Measurements from ENCODE around the gene MMRN2. TPM values are rescaled to one million over a fixed set of nuclear protein-coding genes. Genes with fewer than 3 reads are reported as not detected.

Gene MMRN2
- total RNA-seq, 1 donor from 2014 or later = 28.0 TPM

GRCh38 chr10:86971232-86971991 is 14.0 kb upstream of the MMRN2 start:
- intact Hi-C loops (cut with DNase I) = loop anchor here (2.0 kb wide), 1 partner anchor 123 kb away; the partner anchor contains the start of genes GLUD1 and SHLD2
- peak; percentile 89 for DNase-seq (ENCODE audit: low spot score)

GRCh38 chr10:86970982-86971231 is 13.5 kb upstream of the MMRN2 start:
- intact Hi-C loops (cut with DNase I) = loop anchor here (2.0 kb wide), 1 partner anchor 124 kb away; the partner anchor contains the start of genes GLUD1 and SHLD2
- DNase-seq (ENCODE audit: low spot score) = no peak

DNA sequence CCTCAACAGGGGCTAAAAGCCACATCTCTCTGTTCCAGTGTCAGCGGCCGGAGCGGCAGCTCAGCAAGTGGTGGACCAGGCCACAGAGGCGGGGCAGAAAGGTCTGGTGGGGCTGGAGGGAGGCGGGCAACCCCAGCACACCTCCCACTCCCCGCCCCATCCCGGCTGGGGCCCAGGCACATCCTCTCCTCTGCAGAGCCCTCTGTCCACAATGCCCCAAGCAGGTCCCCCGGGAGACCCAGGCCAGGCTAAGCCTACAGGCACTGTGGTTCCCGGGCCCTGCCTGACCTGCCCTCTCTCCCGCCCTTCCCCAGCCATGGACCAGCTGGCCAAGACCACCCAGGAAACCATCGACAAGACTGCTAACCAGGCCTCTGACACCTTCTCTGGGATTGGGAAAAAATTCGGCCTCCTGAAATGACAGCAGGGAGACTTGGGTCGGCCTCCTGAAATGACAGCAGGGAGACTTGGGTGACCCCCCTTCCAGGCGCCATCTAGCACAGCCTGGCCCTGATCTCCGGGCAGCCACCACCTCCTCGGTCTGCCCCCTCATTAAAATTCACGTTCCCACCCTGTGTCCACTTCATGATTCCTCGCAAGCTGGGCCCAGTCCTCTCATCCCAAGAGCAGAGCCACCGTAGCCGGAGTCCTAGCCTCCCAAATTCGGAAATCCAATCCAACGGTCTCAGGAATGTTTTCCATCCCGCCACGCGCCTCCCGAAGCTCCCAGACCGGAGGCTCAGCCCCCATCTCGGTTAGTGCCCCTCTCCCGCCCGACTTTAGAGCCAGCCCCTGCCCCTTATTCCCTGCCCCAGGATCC is 13.0 kb upstream of the MMRN2 start:
- peak; percentile 85 for DNase-seq (ENCODE audit: low spot score)
- intact Hi-C loops (cut with DNase I) = loop anchor here (2.0 kb wide), 1 partner anchor 124 kb away; the partner anchor contains the start of genes GLUD1 and SHLD2

DNA sequence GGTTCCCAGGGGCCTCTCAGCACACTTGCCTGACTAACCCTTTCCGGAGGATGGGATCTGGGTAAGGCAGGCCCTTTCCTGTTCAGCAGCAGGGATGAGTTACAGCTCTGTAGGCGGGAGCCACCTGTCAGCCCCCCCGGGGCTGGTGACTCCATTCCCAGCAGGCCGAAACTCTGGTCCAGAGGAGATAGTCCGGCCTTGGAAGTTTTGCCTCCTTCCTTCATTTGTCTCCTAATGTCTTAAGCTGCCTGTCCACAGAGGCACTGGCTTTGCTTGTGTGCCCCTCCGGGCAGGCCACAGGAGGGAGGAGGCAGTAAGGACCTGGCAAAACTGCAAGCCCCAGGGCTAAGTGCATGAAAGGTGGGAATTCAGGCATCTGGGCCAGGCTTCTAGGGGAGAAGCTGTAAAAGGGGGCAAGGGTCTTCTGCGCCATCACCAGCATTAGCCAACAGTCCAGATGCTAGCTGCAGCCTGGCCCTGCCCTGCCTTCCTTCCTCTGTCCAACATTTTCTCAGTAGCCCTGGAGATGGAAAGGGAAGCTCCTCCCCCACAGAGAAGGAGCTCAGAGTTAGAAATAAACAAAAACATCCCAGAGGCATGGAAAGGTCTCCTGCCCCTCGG is 12.1 kb upstream of the MMRN2 start:
- DNase-seq (ENCODE audit: low spot score) = peak; percentile 75
- intact Hi-C loops (cut with DNase I) = loop anchor here (2.0 kb wide), 1 partner anchor 125 kb away; the partner anchor contains the start of genes GLUD1 and SHLD2

GRCh38 chr10:86968994-86969355 is 11.6 kb upstream of the MMRN2 start:
- DNase-seq (ENCODE audit: low spot score) = no peak

GRCh38 chr10:86968271-86968993 is 11.0 kb upstream of the MMRN2 start, which contains the start of gene ADIRF:
TSS of gene ADIRF (plus strand) at chr10:86968482. CDS start at chr10:86968545, 63 bp downstream.
- intact Hi-C loops (cut with DNase I) = no loop called here
- peak; percentile 79 for DNase-seq (ENCODE audit: low spot score)

More at GRCh38 chr10:86968994-86969355, 11.6 kb upstream of the MMRN2 start:
- intact Hi-C loops (cut with DNase I) = no loop called here

GRCh38 chr10:86967481-86967941 is 10.1 kb upstream of the MMRN2 start:
- intact Hi-C loops (cut with DNase I) = no loop called here
- DNase-seq (ENCODE audit: low spot score) = peak; percentile 67

DNA sequence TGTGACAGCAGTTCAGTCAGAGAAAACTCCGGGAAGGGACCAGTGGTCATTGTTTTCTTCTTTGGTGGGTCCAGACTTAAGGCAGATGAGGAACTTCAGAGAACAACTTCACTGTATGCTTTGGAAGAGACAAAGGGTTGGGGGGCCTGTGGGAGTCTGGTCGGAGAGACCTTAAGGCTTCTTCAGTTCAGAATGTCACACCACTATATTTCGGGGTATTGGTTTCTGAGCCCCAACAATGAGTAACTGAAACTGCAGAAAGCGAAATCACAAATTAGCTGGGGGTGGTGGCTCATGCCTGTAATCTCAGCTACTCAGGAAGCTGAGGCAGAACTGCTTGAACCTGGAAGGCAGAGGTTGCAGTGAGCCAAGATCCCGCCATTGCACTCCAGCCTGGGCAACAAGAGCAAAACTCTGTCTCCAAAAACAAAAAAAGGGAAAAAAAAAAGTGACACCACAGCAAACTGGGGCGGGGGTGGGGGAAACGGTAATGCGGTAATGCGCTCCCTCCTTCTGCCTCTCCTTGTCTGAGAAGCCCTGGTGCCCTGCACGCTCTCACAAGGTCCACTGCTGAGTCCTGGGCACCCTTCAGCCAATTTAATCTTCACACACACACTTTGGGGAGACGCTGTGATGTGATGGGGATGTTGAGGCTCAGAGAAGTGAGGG is 8.7 kb upstream of the MMRN2 start:
- intact Hi-C loops (cut with DNase I) = no loop called here

GRCh38 chr10:86964847-86965190 is 7.4 kb upstream of the MMRN2 start:
- DNase-seq (ENCODE audit: low spot score) = no peak
- intact Hi-C loops (cut with DNase I) = no loop called here

More for the DNA sequence above, 8.7 kb upstream of the MMRN2 start:
- no peak for DNase-seq (ENCODE audit: low spot score)

DNA sequence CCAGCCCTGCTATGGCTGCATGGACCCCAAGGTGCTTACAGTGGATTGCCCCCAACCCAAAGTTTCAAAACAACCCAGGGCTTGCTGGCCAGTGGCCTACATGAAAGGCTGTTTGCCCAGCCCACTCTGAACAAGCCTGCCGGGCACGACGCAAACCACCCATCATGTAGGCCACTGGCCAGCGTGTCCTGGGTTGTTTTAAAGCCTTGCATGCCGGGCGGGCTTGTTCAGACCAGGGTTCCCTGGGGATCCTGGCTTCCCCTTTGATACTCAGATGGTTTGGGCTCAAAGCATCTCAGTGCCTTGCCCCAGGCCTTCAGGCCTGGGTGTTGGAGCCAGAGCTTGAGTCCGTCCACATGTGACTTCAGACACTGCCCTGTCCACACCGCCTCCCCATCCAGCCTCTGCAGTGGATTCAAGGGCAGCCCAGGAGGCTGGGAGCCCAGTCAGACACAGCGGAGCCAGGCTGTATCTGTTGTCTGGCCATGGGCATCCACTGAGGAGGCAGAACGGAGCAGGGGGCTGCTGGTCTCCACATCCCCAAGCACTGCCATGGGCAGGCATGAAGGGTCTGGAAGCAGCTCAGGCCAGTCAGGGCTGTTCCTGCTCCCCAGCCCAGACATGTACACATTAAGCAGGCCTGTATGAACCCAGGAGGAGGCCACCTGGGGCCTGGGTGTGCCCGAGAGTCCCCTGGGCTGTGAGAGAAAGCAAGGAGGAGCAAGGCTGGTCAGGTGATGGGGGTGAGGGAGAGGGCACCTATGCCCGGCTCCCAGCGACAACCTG is 6.8 kb upstream of the MMRN2 start:
- intact Hi-C loops (cut with DNase I) = no loop called here
- peak; percentile 75 for DNase-seq (ENCODE audit: low spot score)

DNA sequence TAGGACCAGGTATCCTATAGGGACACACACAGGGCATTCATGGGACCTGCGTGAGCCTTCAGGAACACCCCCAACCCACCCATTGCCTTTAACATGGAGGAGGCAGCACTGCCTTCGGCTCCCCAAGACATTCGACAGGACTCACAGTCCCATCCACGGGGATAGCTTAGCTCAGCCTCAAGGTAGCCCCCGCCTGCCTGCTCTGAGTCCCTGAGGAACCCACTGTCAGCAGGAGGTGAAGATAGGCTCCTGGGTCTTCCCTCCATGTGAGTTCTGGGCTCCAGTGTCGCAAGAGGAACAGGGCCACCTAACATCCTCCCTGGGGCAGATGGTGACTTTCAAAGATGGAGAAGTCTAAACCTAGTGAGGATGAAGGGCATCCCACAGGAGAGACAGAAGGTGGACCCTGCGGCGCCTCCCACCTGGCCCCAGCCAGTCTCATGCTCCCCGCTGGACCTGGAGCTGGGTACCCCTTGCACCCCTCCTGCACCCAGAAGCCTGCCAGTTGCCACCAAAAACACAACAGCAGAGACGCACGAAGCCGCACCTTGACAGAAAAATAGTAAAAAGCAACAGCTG is 6.0 kb upstream of the MMRN2 start:
- intact Hi-C loops (cut with DNase I) = no loop called here
- DNase-seq (ENCODE audit: low spot score) = peak; percentile 72

DNA sequence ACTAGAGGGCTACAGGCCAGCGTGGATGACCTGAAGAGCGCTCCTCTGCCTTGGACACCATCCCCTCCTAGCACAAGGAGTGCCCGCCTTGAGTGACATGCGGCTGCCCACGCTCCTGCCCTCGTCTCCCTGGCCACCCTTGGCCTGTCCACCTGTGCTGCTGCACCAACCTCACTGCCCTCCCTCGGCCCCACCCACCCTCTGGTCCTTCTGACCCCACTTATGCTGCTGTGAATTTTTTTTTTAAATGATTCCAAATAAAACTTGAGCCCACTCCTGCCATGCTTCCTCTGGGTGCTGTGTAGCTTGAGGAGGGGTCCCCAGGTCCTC is 5.5 kb upstream of the MMRN2 start:
- DNase-seq (ENCODE audit: low spot score) = peak; percentile 41
- intact Hi-C loops (cut with DNase I) = no loop called here

DNA sequence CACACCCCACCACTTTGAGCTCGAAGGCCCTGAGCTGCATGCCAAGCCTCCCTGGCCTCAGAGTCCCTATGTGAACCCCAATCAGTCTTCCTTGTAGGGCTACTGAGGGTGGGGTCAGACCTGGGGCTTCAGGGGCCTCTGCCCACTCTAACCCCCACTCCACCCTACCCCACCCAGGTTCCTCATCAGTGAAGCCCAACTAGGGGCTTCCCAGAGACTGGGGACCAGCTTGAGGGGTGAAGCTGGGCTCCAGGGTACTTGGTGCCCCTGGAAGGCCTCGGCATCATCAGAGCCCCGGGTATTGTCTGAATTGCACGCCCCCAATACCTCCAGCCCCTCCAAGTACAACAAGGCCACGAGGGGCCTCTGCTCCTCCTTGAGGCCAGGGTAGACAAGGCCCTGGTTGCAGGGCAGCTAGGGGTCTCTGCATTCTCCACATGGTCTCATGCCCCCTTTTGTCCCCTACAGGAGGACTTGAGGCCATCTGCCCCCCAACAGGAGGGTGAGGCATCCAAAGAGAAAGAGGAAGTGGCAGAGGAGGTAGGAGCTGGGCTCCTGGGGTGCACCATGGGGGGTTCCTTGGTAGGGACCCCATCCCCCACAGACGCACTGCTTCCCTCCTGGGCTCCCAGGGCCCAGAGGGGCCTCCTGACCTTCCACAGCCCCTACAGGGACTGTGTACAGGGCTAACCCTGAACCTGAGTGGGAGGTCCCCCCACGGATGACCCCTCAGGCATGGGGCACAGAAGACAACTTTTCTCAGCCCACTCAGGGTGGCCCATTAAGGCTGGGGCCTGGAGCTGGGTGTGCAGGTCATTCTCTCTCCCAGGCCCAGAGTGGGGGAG is 4.9 kb upstream of the MMRN2 start:
- peak; percentile 59 for DNase-seq (ENCODE audit: low spot score)
- intact Hi-C loops (cut with DNase I) = no loop called here

DNA sequence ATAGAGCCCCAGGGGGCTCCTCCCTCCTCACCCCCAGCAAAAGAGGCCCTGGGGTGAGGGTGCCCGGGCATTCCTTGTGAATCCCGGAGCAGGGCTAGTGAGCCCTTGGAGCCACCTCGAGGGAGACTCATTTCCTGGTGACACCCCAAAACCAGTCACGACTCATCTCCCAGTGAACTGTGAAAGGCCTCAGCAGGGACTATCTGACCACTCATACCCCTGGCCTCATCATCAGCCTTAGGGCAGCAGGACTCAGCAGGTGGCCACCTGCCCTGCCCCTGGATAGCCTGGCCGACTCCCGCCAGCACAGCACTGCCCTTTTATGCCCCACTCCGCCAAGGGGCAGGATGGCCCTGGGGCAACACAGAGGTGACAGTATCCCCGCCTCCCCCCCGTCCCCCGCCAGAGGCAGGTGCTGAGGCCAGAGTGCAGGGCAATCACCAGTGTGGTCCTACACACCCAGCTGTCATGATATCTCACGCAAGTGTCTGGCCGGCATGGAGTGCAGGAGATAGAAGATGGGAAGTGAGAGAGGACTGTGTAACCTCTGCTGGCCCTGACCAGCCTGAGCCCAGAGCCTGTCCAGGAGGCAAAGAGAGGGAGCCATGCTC is 4.2 kb upstream of the MMRN2 start:
- DNase-seq (ENCODE audit: low spot score) = peak; percentile 59
- intact Hi-C loops (cut with DNase I) = loop anchor here (2.0 kb wide), 1 partner anchor 19 kb away; no protein-coding TSS in a partner anchor

DNA sequence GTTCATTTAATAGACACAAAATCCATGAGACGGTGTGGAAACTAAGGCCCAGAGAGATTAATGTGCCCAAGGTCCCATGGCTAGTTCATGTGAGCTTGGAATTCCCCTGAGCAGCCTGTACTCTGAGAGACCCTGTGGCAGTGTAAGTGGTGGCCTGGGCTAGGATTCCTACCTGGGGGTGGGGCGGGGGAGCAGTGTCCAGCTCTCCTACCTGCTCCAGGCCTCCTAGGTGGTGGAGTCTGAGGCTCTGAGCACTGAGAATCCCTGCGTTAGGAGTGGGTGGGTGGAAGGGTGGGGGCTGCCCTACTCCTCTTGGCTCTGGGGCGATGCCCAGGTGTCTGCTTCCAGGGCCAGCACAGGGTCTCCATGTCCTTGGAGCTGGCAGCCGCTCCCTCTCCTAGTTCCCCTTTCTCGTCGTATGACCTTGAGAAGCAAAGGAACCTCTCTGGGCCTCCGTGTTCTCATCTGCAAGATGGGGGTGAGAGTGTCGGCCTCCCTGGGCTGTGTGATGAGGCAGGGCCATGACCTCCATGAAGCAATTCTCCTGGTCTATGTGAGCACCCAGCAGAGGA is 3.5 kb upstream of the MMRN2 start:
- DNase-seq (ENCODE audit: low spot score) = no peak
- intact Hi-C loops (cut with DNase I) = loop anchor here (2.0 kb wide), 1 partner anchor 18 kb away; no protein-coding TSS in a partner anchor
